HG03457 (cell line): ENCODE measurements around the gene WAC.
A peak's percentile ranks its signal among the peaks of the same experiment; 100 is the strongest.

Source experiments
- ATAC-seq: cut with Tn5 transposase; IDR thresholded peaks from one replicate; pipeline ENCODE4 v1.9.1; 2021; ENCODE audit warnings: moderate number of reproducible peaks; ENCODE audit not compliant: unreplicated experiment

WAC gene

DNA sequence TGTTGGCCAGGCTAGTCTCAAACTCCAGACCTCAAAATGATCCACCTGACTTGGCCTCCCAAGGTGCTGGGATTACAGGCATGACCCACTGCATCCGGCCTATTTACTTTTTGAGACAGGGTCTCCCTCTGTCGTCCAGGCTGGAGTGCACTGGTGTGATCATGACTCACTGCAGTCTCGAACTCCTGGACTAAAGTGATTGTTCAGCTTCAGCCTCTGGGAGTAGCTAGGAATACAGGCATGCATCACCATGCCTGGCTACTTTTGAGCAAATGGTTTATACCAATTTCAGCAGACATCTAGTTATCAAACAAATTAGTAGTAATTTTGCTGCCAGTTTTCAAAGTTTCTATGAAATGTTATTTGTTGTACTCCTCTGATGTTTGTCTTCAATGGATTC is 2.2 kb upstream of the WAC start:
- no peak for ATAC-seq

DNA sequence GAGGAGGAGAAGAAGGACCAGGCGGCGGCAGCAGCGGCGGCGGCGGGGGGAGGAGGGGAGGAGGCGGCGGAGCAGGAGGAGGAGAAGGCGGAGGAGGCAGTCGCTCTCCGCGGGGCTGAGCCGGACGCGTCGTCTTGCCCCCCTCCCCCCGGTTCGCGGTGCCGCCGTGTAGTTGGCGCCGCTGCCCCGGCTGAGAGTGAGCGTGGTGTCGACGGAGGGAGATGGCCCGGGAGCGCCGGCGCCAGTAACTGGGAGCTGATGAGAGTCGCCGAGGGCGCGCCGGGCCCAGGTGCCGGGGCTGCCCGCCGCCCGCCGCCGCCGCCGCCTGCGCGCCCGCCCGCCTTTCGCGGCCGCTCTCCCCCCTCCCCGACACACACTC is 257 bp downstream of the WAC start:
- peak; percentile 12 for ATAC-seq

DNA sequence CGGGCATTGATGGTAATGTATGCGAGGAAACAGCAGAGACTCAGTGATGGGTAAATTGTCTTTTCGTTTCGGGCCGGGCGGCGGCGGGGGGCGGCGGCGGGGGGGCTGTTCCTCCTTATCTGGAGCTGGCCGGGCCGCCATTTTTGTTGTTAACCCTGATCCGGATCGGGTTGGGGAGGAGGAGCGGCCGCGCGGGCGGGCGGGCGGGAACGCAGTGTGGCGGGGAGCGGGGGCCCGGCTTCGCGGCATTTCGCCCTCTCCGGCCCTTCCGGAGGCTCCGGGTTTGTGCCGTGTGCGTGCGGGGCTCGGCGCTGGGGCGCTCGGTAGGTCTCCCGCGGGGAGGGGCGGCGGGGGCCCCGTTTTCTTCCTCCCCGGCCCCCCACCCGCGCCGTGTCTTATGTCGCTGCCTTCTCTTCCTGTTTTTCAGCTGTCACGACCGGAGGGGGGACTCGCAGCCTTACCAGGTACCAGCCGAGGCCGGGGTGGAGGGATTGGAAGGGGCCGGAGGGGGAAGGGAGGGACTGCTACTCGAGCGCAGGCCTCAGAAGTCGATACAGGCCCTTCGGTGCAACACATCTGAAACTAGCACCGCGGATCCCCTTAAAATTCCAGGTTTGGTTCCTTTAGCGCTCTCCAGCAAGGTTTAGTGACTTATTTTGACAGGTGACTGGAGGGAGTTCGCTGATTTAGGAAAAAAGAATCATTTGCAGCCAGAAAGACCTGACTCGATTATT is 820 bp downstream of the WAC start:
- peak; percentile 4 for ATAC-seq

DNA sequence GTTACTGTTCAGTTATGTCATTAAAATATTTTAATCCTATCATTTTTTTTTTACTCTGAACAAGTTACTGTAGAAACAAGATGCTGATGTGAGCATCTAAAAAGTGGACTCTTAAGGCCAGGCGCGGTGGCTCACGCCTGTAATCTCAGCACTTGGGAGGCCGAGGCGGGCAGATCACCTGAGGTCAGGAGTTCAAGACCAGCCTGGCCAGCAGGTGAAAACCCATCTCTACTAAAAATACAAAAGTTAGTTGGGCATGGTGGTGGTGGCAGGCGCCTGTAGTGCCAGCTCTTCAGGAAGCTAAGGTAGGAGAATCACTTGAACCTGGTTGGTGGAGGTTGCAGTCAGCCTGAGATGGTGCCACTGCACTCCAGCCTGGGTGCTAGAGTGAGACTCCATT is 2.9 kb downstream of the WAC start:
- no peak for ATAC-seq

DNA sequence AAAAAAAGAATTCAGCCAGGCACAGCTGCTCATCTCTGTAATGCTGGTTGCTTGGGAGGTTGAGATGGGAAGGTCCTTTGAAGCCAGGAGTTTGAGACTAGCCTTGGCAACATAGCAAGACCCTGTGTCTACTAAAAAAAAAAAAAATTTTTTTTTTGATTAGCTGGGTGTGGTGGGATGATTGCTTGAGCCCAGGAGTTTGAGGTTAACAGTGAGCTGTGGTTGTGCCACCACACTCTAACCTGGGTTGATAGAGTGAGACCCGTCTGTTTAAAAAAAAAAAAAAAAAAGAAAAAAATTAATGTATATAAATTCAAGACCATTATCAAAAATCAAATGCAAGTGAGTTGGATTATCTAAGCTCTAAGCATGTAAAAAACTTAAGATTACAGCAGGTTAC is 5.7 kb downstream of the WAC start:
- ATAC-seq: no peak

DNA sequence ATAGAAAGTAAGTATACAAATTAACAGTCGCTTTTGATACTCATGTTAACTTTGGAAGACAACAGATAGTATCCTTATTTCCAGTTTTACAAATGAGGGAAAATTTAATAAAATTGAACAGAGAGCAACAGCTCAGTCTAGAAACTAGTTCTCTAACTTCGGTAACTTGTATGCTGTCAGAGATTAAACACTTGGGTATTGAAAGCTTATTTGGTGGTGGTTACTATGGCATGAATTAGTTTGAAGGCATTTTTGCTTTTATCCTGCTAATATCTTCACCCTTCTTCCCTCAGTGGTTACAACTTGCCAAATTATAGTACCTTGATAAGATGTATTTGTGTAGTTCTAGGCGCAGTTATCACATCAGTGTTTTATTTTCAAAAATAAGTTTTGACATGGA is 7.2 kb downstream of the WAC start:
- ATAC-seq: no peak

DNA sequence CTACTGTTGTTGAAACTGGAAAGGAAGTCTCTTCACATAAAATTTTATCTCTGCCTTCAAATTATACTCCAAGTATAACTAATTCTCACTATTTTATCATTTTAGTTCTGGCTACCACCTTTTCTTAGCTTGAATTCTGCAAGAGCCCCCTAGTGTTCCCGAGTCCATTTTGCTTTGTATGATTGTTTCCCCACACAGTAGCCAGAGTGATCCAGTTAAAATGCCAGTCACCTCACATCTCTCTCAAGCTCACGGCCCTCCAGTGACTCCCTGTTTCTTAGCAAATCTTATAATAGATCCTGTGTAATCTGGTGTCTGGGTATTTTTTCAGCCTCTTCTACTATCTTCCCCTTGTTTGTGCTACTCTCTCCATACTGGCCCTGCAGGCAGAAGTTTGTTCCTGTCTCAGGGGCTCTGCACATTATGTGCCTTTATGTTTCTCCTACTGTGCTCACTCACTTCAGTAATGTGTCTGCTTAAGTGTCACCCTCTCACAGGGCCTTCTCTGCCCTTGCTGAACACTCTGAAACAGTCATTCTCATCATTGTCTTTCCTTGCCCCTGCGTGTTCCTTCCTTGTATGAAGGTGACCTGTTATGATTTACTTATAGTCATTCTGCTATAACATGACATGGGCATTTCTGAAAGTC is 8.9 kb downstream of the WAC start:
- no peak for ATAC-seq

DNA sequence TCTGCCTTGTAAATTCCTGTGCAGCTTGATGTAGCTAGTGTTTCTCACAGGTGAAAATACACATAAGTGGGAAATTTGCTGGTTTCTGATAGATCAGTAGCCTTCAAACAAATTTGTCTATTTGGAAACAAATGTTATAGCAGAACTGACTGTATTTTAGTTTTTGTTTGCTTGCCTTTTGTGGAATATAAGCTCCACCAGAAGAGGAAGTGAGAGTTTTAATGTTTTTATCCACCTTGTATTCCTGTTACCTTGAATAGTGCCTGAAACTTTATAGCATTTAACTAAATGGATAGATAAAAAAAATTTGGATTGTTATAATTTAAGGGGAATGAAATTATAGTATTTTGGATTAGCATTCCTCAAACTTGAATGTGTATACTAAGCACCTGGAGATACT is 9.8 kb downstream of the WAC start:
- ATAC-seq: no peak

DNA sequence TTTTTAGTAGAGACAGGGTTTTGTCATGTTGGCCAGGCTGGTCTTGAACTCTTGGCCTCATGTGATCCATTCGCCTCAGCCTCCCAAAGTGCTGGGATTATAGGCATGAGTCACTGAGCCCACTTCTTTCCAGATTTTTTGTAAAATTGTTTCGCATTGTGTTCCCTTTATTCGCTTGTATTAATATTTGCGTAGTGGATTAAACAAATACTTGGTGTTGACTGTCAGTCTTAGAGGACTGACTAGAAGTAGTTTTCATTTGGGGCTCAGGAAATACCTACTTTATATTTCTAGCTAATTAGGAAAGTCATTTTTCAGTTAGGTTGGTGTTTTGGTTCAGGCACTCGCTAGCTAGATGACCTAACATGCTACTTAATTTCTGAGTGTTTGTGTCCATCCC is 11.1 kb downstream of the WAC start:
- no peak for ATAC-seq

DNA sequence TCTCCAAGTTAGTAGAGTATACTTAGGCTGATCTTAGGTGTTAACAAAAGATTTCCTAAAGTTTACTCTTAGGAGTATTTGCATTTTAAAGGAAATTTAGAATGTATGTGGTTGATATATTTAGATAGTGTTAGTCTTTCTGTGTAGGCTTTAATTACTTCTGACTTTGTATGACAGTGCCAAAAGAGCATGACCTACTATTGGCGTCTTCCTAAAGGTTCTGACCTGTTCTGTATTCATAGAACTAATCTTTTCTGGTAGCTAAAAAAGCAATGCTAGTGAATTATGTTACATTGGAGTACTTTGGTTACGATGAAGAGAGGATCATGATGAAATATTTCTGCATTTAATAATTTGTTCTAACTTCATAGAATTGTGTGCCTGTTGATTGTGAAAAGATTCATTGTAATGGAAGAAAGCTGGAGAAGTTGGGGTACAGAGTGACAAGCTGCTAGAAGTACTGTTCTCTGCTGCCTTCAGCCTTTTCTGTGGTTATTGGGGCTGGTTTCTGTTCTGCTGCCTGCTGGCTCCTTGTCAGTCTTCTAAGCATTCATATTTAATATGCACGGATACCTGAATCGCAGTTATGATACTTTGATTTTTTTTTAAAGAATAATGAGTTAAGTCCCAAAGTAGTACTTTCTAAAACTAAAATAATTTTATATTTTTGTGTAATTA is 13.2 kb downstream of the WAC start:
- ATAC-seq: no peak

DNA sequence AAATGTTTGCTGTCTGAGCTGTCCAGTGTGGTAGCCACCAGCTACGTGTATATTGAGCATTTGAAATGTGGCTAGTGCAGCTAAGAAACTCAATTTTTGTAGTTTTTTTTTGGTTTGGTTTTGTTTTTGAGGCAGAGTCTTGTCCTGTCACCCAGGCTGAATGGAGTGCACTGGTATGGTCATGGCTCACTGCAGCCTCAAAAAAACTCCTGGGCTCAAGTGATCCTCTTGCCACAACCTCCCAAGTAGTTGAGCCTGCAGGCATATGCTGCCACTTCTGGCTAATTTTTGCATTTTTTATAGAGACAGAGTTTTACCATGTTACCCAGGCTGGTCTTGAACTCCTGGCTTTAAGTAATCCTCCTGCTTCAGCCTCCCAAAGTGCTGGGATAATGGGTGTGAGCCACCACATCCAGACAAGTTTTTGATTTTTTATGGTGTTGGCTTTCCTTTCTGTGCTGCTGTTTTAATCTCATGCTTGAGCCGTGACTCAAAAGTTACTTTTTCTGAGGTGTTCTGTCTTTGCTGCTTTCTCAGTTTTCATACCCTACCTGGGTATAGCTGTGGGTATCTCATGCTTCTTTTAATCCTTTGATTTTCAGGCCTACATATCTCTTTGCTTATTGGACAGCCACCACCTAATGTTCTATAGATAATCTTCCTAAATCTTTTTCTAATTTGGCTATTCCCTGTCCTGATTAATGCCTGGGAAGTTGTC is 16.0 kb downstream of the WAC start:
- no peak for ATAC-seq

DNA sequence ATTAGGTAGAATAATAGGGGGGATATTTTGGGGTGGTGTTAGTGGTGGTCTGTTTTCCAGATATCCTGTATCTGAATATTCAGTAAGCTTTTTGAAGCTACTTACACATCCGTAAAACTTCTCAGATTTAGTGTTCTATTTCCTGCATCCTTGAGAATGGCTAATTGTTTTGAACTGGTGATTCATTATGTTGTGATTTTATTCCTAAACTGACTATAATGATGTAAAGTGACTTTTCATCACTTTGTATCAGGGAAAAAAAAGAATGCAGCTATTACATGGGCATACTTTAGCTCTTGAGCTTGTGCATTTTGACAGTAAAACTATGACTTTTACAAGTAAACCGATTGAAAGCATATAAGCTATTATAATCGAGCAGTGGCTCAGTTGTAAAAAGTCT is 18.2 kb downstream of the WAC start:
- no peak for ATAC-seq

DNA sequence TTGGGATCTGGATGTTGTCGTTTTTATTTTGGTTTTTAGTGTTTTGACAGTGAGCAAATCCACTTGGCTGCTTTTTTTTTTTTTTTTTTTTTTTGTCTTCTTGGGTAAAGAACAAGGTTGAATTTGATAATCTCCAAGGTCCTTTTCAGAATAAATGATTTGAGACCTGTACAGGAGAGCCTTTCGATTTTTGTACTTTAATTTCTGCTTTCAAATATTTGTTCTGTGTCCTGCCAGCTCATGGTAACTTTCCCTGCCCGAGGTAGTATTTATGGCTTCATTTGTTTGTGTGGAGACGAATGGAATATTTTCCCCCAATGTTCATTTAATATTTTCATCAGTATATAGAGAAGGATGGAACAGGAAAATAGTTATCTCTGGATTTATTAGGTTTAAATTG is 19.9 kb downstream of the WAC start:
- ATAC-seq: no peak

DNA sequence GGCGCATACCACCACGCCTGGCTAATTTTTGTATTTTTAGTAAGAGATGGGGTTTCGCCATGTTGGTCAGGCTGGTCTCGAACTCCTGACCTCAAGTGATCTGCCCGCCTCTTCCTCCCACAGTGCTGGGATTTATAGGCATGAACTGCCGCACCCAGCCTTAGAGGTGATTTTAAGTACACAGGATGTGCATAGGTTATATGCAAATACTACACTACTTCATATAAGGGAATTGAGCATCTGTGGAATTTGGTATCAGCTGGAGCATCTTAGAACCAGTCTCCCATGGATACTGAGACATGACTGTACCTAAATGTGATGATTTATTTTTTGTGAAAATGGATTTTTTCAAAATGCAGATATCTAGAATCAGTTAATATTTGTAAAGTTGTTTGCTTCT is 21.1 kb downstream of the WAC start:
- ATAC-seq: no peak

DNA sequence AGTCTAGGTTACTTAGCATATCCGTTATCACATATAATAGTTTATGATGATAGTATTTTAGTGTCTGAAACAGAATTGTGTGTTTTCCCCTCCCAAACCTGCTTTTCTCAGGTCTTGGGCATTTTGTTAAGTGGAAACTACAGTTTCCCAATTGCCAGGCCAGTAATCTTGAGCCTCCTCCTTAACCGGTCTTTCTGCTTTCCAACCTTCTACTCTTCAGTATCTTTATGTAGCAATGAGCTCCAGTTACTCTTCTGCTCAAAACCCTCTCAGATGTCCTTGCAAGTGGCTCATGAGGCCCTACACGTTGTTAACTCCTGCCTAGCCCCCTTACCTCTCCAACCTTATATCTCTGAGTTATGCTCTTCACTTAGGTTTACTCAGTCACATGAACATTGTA is 22.0 kb downstream of the WAC start:
- no peak for ATAC-seq

DNA sequence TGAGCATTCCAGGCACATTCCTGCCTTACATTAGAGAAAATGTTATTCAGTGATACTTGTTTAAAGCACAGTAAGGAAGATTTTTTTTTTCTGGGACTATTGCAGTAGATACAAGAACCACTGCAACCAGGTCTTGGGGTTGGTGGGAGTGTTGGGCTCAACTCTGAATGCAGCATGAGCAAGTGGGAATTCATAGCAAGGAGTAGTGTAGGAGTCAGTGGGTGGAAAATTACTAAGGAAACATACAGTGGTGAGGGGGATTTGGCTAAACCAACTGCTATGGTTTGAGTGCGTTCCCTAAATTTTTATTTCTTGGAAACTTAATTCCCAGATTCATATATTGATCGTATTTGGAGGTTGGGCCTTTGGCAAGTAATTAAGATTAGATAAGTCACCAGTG is 22.4 kb downstream of the WAC start:
- no peak for ATAC-seq

DNA sequence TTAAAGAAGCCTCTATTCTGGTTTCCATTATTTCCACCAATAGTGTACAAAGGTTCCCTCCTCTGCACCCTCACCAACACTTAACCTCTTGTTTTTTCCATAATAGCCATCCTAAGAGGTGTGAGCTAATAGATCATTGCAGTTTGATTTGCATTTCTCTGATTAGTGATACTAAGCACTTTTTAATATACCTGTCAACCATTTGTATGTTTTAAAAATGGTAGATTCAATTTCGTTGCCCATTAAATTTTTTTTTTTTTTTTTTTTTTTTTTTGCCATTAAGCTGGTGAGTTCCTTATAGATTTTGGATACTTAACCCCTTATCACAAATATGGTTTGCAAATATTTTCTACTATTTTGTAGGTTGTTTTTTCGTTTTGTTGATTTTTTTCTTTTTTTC is 23.2 kb downstream of the WAC start:
- ATAC-seq: no peak

DNA sequence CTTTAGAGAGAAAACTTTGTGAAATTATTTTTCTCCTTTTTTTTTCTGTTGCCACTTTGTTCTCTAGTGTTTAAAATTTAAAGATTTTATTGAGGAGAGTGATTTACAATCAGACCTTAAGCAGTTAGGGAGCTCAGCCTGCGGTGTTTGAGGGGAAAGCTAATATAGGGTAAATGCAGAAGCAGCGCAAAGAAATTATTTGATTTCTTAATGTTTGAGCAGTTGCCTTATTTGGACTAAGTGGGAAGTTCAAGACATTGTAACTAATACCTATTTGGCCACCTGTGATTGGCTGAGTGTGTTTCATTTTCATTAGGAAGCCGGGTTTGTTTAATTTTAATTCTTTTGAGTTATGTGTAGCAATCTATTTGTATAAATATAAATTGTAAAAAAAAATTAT is 25.3 kb downstream of the WAC start:
- ATAC-seq: no peak

DNA sequence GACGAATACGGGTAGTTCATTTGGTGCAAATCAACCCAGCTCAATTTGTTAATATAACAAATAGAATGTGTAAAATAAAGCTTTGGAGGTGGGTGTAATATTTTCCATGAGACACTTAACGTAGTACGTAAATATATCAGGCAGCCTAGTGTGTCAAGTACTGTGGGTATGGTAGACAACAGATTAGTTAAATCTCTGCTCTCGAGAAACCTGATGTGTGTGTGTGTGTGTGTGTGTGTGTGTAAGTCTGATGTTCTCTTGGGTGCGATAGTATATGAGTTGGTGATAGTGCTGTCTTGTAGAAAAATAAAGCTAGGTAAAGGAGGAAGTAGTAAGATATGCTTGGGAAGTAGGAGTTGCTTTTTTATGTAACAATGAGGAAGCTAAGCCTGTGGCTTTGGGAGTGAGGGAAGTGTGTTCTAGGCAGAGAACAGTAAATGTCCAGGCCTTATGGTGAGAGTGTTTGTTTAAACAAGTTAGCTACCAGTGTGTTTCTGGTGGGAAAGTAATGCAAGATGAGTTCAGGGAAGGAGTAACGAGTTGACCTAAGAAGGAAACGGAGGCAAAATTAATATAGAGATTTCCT is 26.1 kb downstream of the WAC start:
- ATAC-seq: no peak

DNA sequence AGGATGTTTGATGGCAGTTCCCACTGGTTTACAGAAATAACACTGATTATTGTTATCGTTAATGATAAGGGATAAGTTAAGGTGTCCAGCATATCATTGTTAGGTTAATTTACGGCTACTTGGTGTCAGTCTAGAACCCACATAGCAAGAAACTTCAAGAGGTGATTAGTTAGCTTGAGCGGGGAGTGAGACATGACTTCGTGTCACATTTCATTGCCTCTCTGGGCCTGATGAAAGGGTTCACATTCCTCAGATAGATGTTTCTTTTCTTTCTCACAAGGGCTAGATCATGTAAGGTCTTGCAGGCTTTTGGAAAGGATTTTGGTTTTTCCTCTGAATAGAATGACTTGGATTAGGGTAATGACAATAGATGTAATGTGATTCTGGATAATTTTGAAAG is 26.7 kb downstream of the WAC start:
- no peak for ATAC-seq

DNA sequence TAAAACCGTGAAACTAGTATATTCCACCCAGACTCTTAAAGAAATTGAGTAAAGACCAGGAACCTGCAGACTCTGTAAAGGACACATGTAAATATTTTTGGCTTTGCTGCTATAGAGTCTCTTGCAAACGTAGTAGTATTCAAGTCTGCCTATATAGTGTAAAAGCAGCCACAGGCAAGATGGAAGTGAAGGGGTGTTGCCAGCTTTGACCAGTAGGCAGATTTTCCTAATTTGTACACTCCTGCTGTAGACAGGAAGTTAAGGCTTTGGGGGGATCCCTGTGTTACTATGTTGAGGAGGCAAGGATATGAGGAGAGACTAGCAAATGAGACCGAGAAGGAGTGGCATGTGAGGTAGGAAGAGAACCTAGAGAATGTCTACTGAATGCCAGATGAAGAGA is 27.7 kb downstream of the WAC start:
- no peak for ATAC-seq
